GM21447 (cell line): ENCODE data around the gene ARMH3.
A peak's percentile ranks its signal among the peaks of the same experiment; 100 is the strongest.

Source experiments
- ATAC-seq: cut with Tn5 transposase; IDR thresholded peaks from one replicate; pipeline ENCODE4 v1.9.1; 2021; ENCODE audit not compliant: unreplicated experiment

The ARMH3 gene

GRCh38 chr10:101833466-101833865 lies 222.5 kb downstream of the ARMH3 start:
- no peak for ATAC-seq

DNA sequence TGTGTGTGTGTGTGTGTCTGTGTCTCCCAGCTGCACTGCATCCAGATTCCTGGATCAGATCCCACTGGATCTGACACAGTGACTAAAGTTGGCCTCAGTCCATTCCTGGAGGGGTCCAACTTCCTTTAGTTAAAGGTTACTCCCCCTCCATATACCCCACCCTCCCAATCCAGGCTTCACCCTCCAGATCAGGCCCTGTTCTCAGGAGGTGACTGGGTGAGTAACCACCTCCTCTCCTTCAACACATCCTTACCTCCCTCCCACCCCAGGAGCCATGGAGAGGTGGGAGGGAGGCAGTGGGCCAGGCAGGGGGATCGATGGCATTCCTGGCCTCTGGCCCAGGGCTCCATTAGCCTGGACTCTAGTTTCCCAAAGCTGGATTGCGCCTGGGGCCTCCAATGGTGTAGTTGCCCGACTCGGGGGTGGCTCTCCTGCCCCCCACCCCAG lies 223.6 kb downstream of the ARMH3 start:
- ATAC-seq, result no peak

DNA sequence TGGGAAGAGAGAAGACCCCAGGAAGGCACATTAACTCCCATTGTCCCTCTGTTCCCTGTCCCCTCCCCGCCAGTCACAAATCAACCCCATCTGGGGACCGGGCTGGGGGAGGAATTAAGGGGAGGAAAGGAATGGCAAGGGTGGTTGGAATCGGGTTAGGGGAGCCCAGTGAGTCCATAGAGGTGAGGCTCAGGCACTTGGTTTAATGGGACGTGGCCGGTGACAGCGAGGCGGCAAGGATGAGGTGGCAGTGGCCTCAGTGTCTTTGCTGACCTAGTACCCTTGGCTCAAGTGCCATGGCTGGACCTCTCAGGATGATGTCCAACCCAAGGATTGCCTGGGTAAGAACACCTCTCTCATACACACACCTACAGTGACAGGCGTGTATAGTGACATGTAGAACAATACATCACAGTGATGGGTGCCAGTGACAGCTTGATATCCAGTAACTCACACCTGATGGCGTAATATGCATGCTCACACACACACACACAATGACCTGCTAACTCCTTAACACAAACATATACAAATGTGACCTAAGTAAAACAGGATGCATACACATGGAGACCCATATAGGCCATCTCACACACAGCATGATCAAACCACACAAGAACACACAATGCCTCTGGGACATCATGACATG lies 224.7 kb downstream of the ARMH3 start:
- ATAC-seq, result no peak

DNA sequence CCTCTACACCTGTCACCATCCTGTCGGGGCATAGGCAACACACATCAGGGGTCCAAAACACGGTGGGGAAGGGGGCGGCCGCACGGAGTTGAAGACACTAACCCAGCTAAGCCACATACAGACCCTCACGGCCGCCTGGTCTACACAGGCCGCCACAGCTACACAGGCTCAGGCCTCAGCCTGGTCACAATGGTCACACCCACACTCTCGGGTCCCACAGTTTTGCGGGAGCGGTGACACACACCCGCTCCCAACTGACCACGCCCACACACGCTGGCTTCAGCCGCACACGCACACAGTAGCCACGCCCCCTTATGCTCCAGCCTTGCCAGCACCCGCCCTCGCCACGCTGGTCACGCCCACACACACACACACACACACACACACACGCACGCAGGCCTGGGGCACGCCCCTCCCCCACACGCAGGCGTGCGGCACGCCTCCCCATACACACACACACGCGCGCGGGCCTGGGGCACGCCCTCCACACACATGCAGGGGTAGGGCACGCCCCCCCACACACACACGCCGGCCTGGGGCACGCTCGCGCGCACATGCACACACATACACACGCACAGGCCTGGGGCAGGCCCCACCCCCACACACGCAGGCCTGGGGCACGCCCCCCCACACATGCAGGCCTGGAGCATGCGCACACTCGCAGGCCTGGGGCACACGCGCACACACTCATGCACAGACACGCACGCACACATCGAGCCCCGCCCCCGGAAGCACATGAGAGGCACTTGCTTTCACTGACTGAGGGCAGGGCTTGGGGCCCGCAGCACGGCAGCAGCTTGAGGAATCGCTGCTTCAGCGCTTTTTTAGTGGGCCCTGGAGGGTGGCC lies 225.4 kb downstream of the ARMH3 start:
- ATAC-seq, result peak; percentile 64

GRCh38 chr10:101829561-101830315 lies 226.2 kb downstream of the ARMH3 start:
- ATAC-seq, result peak; percentile 35

DNA sequence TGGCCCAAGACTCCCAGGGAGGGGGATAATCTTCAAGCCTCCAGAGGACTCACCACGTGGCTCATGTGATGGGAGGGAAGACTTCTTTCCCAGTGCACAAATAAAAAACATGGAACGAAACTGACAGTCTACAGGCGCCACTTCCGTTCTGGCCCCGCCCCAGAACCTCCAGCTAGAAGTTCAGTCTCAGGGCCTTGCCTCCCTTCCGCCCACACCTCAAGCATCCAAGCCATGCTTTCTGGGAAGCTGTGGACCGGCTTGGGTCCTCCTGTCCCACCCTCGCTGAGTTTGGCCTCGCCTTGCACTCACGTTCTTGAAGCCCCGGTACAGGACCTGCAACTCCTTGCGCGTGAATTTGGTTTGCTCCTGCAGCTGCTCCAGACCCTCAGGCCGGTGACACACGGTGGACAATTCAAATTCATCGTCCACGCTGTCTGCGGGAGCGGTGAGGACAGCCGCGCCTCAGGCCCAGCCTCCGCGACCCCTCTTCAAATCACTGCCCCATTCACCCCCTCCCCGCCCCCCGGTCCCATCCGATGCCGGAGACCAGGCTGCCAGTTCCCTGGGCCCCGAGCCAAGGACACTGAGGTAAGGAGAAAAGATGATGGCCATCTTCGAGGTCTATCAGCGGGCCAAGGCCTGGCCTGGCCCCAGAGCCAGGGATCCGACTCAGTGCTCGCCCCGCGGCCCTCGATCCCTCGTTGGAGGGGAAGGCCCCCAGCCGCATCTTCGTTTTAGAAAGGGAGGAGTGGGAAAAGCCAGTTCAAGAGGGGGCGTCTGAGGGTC lies 227.0 kb downstream of the ARMH3 start:
- ATAC-seq, result no peak

DNA sequence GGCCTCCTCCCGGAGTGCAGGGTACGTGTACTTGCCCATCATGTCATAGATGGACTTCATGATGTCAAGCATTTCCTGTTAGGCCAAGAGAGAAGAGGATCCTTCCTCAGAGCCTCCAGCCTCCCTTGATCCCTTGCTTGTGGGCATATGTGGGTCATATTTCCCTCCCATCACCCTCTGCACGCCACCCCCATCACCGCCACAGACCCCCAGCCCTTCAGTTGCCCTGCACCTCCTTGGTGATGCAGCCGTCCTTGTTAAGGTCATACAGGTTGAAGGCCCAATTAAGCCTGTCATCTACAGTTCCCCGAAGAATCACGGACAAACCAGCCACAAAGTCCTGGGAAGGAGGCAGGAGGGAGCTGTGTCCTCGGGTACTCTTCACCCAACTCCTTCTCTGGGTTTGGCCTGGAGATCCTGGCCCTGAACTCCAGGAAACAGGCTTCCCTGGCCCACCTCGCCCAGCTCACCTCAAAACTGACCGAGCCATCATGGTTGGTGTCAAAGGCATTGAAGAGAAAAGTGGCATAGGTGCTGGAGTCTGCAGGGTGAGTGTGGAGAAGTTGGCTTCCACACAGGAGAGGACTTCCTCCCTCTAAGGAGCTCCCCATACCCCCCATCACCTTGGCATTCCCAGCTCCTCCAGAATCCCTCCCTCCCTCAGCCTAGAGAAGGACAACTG lies 227.9 kb downstream of the ARMH3 start:
- no peak for ATAC-seq

- ATAC-seq, result no peak
Measured at GRCh38 chr10:101826852-101827434, 229.0 kb downstream of the ARMH3 start.

- ATAC-seq, result no peak
Measured at GRCh38 chr10:101824736-101825135, 231.2 kb downstream of the ARMH3 start.

- peak; percentile 15 for ATAC-seq
Measured at GRCh38 chr10:101818872-101819633, 236.9 kb downstream of the ARMH3 start.

DNA sequence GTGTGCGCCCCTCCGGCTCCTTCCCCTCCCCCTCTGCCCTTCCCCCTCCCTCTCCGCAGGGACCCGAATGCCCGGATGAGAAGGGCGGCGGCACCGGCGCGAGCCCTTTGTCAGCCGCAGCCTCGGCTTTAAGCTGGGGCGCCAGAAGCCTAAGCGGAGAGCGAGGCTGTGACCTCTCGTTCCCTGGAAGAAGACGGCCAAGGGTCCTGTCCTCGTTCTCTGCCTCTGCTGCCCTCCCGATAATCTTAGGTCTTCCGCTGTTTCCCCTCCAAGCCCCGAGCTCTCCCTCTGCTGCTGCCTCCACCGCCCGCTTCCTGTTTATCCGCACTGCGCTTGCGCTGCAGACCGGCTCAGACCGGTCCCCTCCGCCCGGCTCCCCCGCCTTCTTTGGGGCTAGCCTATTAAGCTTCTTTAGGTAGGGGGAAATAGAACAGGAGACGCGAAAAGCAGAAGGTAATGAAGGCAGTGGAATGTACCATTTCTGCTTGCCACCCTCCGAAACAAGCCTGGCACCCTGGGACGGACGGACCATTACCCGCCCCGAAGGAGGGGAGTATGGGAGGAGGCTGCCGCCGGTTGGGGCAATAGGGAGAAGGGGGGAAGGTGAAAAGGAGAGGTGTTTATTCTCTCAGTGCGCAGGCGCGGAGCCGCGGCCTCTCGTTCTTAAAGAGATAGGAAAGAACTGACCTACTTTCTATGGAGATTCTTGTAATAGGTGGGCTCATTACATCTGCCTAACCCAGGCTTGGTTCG lies 237.7 kb downstream of the ARMH3 start, which contains the start of gene OGA:
Gene OGA, minus strand, starts transcription at position 326 of the 753 bp plus-strand sequence. CDS start 422 bp downstream, outside the sequence.
- ATAC-seq, result peak; percentile 82

DNA sequence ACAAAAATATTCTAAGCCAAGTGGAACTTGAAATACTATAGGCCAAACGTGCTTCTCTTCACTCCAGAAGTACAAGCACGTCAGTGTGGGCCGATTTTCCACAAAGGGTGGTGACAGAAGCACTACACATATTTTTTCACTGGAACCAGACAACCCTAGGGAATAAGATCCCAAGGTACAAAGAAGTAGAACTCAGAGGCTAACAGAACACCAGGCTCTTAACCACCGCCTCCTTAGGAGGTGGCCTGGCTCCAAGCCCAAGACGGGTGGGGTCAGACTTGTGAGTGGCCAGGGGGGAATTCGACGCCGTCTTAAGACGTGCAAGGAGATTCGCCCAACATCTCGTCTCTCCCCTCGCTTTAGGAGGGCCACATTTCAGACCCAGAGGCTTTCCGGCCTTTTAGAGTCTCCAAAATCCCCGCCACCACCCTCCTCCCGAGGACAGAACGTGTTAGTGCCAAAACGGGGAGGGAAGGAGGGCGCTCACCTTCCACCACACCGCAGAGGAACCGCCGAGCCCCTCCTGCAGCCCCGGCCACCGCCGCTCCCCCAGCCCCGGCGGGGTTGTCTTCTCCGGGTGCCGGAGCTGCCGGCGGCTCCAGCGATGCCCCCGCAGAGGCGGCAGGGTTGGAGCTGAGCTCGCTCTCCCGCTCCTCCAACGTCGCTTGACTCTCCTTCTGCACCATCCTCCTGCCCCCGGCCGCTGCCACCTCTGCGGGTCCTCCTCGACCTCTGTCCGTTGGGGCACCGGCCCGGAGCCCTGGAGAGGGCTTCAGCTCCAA lies 238.4 kb downstream of the ARMH3 start:
- no peak for ATAC-seq

DNA sequence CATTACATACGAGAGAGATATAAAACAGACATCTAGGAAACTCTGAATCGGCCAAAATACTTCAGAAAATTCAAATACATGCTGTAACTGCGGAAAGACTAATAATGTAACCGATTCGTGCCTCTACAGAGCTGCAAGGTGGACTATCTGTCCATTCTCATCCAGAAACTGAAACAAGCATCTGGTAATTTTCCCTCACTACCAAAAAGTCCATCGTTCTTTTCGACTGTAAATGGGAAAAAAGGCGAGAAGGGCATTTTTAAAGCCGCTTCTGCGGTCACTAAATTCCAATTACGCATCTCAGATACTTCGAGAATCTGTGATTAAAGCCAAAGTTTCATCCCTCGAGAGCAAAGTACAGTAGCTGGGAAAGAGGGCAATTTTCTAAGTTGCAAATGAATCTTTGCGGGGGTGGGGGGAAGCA lies 239.0 kb downstream of the ARMH3 start:
- ATAC-seq, result no peak

DNA sequence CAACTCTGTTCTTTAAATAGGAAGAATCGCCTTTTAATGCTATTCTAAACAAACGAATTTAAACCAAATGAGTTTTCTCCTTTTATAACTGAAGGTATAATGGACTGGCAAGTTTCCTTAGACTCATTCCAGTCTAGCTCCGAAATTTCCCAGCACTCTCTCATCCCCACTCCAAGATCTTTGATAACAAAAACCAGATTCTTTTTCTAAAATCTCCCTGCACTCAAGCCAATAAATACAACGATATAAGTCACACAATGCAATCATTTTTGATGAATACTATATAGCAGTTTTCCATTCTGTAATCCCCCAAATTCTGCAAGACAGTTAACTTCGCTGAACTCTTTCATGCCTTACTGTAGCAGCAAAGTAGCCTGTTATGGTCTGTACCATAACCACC lies 239.6 kb downstream of the ARMH3 start:
- ATAC-seq, result no peak

- ATAC-seq, result peak; percentile 23
Measured at GRCh38 chr10:101814466-101815071, 241.4 kb downstream of the ARMH3 start.

DNA sequence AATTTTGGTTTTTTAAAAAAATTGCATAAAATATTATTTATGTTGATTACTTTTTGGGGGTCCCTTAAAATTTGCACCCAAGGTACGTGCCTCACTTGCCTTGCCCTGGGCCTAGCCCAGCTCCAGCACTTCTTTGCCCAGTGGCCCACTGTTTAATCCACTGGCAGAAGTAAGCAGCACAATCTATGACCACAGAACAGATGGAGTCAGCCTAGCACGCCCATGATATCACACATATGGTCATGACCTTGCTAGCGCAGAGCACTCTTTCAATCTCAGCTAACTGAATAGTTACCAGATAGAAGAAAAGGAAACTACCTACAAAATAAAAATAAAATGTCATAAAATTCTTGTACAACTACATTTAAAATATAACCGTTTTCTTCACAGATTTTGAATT lies 243.4 kb downstream of the ARMH3 start:
- no peak for ATAC-seq

DNA sequence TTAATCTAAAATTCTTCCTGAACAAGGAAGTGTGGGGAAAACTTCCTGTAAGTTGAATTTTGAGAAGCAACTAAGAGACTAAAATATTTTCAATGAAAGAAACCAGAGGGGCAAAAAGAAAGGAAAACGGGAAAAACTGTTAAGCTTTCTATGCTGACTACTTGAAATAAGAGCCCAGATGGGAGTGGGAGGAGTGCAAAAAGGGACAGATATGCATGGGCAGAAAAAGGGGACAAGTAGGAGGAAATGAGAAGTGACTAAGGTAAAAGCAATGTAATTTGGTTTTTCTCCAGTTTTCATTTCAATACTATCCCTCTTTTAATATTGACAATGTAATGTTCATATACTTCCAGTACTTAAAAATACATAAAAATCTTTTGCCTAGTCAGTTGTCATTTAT lies 248.8 kb downstream of the ARMH3 start:
- ATAC-seq, result no peak
